ENCODE data around the gene CAPN8.
"Not testable (repeated sequence)": the region's sequence is repeated elsewhere in the genome, so short reads cannot be mapped to it uniquely, and the experiment has no call there.

The CAPN8 gene

DNA sequence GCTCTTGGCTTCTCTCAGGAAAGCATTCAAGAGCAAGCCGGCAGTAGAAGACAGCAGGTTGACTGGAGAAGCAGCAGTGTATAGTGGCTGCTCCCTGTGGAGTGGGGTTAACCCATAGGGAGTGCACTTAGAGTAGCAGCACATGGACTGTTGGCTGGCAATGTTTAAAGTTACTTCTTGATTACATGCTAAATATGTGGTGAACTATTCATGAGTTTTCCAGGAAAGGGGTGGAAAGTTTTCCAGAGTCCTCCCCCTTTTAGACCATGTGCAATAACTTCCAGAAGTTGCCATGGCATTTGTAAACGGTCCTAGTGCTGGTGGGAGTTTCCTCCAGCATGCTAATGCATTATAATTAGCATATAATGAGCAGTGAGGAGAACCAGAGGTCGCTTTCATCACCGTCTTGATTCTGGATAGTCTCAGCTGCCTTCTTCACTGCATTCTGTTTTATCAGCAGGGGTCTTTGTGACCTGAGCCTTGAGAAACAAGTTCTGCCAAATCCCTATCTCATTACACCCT is 140.5 kb downstream of the CAPN8 start:
- no peak for TF ChIP-seq CTCF (IDR thresholded peaks at IDR 0.05; ENCODE audit: low read depth, low read length, missing control alignments)
- DNase-seq (ENCODE audit: low read depth): no peak
- no peak overlapping the region for H3K4me3 ChIP-seq (ENCODE audit: low read depth, low read length)

GRCh38 chr1:223521150-223521549 is 144.4 kb downstream of the CAPN8 start:
- no peak overlapping the region for H3K4me3 ChIP-seq (ENCODE audit: low read depth, low read length)
- no peak for TF ChIP-seq CTCF (IDR thresholded peaks at IDR 0.05; ENCODE audit: low read depth, low read length, missing control alignments)
- no peak for DNase-seq (ENCODE audit: low read depth)

DNA sequence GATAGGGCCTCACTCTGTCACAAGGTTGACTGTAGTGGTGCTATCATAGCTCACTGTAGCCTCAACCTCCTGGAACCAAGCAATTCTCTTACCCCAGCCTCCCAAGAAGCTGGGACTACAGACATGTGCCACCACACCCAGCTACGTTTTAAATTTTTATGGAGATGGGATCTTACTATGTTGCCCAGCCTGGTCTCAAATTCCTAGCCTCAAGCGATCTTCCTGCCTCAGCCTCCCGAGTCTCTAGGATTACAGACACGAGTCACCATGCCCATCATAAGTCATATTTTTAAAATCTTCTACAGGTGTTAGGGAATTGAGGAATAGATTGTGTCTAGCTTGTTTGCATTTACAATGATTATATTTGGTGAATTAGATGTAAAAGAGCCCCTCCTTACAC is 145.3 kb downstream of the CAPN8 start:
- DNase-seq (ENCODE audit: low read depth): no peak
- H3K4me3 ChIP-seq (ENCODE audit: low read depth, low read length): no peak overlapping the region
- TF ChIP-seq CTCF (IDR thresholded peaks at IDR 0.05; ENCODE audit: low read depth, low read length, missing control alignments): no peak

GRCh38 chr1:223519116-223519515 is 146.4 kb downstream of the CAPN8 start:
- TF ChIP-seq CTCF (IDR thresholded peaks at IDR 0.05; ENCODE audit: low read depth, low read length, missing control alignments): no peak
- no peak overlapping the region for H3K4me3 ChIP-seq (ENCODE audit: low read depth, low read length)
- DNase-seq (ENCODE audit: low read depth): no peak

GRCh38 chr1:223518553-223518952 is 146.9 kb downstream of the CAPN8 start:
- DNase-seq (ENCODE audit: low read depth); H3K4me3 ChIP-seq (ENCODE audit: low read depth, low read length): not testable (repeated sequence)

DNA sequence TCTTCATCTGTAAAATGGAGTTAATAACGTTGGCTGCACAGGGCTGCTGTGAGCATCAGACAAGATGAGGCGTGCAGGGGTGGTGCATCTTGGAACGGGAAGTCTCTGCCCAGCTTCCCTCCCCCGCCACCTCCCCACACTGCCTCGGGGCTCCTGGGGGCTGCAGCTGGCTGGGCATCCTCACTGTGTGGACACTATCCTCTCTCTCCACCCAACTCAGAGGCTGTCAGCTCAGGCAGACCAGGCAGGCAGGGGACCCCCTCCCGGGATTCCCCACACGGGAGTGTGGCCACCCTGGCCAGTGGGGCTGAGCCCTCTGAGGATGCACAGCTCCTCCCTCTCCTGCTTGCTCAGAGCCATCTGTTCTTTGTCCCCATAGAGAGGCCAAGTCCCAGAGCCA is 149.6 kb downstream of the CAPN8 start:
- H3K4me3 ChIP-seq (ENCODE audit: low read depth, low read length): no peak overlapping the region
- TF ChIP-seq CTCF (IDR thresholded peaks at IDR 0.05; ENCODE audit: low read depth, low read length, missing control alignments): no peak
- DNase-seq (ENCODE audit: low read depth): no peak

DNA sequence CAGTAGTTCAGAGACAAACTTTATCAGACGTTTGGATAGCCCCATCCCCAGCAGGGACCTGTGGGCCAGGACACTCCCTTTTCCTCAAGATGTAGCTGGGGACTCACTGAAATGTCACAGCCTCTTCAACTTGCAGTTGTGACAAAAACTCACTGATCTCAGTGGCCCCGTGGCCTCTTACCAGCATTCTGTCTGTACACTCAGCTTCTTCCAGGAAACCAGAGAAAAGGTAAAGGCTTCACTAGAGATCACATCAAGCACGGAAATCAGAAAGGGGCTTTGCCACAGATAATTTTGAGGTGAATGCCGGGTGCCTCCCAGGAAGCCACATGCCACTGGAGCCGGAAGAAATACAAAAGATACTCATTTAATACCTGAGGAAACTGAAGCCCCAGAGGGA is 150.1 kb downstream of the CAPN8 start:
- H3K4me3 ChIP-seq (ENCODE audit: low read depth, low read length): no peak overlapping the region
- no peak for DNase-seq (ENCODE audit: low read depth)
- TF ChIP-seq CTCF (IDR thresholded peaks at IDR 0.05; ENCODE audit: low read depth, low read length, missing control alignments): no peak
